COR-L47 (cell line): ENCODE measurements around the gene PPP1R3E.
"Not testable (repeated sequence)": the region's sequence is repeated elsewhere in the genome, so short reads cannot be mapped to it uniquely, and the experiment has no call there.

Source experiments
- DNase-seq: peaks from one replicate; lab custom pipeline; 2025; lab: John Stamatoyannopoulos, UW

The PPP1R3E gene, protein sequence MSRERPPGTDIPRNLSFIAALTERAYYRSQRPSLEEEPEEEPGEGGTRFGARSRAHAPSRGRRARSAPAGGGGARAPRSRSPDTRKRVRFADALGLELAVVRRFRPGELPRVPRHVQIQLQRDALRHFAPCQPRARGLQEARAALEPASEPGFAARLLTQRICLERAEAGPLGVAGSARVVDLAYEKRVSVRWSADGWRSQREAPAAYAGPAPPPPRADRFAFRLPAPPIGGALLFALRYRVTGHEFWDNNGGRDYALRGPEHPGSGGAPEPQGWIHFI

DNA sequence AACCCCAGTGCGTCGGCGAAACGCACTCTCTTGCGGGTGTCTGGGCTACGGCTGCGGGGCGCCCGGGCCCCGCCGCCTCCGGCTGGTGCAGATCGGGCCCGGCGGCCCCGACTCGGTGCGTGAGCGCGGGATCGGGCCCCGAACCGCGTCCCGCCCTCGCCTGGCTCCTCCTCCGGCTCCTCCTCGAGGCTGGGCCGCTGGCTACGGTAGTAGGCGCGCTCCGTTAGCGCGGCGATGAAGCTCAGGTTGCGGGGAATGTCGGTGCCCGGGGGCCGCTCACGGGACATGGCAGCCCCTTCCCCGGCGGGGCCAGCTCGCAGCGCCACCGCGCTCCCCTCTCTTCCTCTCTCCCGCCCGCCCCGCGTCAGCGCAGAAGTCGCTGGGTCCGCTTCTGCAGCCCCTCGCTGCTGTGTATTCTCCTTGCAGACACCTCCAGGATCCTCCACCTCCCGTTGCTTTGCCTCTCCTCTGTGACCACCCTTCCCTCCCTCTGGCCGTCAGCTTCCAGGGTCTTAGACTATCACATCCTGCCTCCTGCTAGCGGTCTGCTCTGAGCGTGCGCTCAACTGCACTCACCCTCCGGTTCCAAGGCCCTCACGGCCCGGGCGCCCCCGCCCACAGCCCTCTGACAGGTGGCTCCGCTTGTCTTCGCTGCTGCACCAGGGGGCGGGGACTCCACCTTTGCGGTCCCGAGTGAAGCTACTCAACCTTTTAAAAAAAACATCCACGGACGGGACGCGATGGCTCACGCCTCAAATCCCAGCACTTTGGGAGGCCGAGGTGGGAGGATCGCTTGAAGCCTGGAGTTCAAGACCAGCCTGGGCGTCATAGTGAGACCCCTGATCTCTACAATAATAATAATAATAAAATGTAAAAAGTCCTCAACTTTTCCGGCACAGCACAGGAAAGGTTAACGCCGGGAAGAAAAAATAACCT is at the start of gene PPP1R3E:
TSS of gene PPP1R3E (minus strand) at position 570 of the 936 bp plus-strand sequence. CDS start at position 287, 283 bp downstream.
- DNase-seq = peak; percentile 77

DNA sequence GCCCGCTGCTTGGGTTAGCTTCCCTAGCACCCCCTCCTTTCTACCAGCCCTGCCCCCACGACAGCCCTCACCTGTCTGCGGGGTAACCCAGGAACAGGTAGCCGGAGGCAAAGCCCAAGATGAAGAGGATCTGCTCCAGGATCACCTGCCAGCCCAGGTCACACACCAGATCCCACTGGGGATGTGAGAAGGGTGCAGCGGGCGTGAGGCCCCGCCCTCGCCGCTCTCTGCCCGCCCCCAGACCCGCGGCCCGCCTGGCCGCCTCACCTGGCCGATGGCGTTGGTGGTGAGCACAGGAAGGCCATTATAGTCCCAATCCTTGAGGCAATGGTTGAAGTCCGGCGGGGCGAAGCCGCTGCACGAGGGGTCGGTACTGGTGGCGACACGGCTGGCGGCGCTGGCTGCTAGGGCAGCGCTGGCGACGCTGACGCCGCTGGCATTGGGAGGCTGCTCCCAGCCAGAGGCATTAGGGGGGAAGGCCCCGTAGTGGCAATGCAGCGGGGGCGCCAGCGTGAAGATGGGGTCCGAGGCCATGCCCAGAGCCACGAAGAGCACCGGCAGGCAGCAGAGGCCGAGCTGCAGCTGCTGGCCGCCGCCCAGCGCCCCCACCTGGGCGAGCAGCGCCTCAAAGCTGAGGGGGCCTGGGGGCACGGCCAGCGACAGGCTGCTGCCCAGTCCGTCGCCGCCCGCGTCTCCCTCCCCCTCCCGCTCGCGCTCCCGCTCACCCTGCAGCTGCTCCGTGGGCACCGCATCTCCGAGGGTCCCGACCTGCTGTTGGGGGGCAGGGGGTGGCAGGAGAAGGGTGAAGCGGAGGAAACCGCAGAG is 49.2 kb upstream of the PPP1R3E start:
- peak; percentile 38 for DNase-seq

DNA sequence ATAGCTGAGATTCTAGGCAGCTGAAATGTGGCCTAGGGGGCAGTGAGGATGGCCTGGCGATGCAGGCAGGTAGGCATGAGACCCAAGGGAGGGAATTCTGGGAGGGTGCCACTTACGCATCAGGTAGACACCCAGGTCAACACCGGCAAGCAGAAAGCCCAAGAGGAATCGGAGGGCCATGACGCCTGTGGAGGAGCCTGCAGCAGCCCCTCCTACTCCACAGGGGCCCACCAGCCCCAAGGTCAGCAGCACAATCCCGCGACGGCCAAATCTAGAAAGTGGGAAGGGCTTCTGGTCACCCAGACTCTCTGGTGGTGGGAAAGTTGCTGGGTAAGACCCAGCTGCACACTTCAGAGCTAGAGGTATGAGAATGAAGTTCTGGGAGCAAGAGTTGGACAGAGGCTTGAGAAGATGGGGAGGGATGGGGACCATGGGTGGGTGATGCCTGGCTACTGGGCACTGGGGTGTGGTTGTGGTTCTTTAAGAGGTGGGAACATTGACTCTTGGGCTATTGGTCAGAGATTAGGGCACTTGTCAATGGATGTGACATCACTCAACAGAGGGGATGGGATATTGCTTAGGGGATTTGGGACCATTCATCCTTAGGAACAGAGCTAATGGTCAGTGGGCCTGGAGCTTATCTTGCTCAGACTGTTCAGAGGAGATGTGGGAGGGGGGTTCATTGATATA is 46.6 kb upstream of the PPP1R3E start:
- DNase-seq = no peak

GRCh38 chr14:23348297-23348655 is 45.6 kb upstream of the PPP1R3E start:
- no peak for DNase-seq

DNA sequence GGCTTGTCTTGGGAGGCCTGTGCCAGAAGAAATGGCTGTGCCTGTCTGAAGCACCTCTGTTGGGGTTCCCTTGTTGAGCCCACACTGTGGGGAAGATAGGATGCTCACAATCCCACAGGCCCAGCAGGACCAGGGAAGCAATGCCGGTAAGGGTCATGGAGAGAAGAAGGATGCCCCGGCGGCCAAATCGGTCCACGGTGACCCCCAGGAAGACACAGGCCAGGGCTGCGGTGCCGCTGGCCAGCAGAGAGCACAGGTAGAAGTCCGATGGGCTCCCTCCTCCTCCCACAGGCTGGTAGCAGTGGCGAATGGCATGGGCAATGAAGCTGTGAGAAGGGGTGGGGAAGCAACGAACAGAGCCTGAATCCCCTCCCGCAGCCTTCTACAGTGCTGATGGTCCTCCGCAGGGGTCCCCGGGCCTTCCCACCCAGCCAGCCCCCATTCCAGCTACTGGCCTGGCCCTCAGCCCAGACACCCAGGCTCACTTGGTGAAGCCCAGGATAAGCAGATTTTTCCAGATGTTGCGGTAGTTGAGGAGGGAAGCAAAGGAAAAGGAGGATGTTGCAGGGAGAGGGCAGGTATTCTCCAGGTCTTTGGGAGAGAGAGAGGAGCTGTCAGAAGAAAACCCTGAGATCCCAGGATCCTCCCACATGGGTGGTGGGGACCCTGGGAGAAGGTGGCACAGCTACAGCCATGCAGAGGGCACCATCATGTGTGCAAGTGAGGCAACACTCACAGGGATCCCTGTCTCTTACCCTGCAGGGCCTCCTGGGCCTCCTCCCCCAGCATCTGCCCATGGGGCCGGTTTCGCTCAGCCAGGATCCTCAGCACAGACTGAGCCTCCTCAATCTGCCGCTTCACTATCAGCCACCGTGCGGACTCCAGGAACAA is 45.0 kb upstream of the PPP1R3E start:
- no peak for DNase-seq

DNA sequence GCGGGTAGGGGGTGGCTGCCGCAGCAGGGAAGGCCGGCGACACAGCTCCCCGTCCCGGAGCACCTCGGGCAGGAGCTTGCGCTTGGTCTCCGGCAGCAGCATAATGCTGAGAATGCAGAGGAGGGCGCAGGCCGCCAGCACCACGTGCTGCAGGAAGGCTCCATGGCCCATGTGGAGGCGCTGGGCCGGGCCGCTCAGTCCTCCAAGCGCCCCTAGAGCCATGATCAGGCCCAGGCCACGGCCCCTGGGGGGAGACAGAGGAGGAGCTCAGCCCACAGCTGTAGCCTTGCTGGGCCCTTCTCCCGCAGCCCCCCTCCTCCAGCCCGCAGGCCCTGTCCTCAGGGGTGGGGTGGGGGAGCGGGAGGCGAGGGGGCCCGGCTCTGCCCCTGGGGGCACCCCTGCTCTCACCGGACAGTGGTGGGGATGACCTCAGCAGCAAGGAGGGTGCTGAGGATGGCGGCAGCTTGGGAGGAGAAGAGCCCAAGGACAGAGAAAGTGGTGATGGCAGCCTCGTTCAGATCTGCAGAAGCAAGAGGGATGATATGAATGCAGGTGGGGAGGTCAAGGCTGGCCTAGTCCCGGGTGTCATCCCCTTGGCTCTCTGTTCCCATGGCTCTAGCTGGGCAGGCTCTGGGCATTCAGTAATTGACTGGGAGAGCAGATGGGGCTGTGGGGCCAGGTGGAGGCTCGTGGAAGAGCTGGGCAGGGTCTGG is 44.2 kb upstream of the PPP1R3E start:
- no peak for DNase-seq

GRCh38 chr14:23345987-23346692 is 43.5 kb upstream of the PPP1R3E start:
- no peak for DNase-seq

DNA sequence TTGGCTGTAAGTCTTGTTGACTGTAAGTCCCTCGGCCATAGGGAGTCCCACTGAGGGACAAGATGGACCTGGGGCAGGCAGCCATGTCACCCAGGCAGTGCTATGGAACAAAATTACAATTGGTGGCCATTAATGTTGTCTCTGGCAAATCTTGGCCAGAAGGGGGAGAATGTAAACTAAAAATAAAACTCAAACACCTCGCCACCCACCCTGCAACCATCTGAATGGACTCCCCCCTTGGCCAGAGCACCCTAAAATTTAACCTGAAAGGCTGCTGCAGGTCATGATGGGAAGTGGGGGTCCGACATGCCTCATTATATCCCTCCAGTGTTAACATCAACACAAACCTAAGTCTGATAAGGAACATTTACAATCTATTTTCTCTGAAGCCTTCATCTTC is 41.8 kb upstream of the PPP1R3E start:
- no peak for DNase-seq

DNA sequence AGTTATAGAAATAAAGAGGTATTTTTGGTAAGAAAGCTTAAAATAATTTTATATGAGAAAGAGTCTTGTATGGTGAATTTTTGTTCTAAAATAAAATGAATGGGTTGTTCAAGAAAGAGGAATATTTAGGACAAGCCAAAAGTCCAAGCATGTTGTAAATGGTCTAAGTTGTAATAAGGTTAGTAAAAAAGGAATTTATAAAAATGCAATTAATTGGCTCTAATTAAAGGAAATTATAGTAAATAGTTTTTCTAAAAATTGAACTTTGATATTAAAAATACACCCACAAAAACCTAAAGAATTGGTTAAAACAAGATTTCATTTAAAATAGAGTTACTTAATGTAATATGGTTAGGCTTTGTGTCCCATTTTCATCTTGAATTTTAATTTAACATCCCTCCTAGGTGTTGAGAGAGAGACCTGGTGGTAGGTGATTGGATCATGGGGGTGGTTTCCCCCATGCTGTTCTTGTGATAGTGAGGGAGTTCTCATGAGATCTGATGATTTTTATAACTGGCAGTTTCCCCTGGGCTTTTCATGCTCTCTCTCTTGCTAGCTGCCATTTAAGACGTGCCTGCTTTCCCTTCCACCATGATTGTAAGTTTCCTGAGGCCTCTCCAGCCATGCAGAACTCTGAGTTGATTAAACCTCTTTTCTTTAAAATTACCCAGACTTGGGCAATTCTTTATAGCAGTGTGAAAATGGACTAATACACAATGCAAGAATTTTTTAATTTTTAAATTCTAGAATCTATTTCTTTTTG is 37.0 kb upstream of the PPP1R3E start:
- no peak for DNase-seq

- DNase-seq = no peak
These were observed 33.0 kb upstream of the PPP1R3E start for GRCh38 chr14:23335623-23336022.

DNA sequence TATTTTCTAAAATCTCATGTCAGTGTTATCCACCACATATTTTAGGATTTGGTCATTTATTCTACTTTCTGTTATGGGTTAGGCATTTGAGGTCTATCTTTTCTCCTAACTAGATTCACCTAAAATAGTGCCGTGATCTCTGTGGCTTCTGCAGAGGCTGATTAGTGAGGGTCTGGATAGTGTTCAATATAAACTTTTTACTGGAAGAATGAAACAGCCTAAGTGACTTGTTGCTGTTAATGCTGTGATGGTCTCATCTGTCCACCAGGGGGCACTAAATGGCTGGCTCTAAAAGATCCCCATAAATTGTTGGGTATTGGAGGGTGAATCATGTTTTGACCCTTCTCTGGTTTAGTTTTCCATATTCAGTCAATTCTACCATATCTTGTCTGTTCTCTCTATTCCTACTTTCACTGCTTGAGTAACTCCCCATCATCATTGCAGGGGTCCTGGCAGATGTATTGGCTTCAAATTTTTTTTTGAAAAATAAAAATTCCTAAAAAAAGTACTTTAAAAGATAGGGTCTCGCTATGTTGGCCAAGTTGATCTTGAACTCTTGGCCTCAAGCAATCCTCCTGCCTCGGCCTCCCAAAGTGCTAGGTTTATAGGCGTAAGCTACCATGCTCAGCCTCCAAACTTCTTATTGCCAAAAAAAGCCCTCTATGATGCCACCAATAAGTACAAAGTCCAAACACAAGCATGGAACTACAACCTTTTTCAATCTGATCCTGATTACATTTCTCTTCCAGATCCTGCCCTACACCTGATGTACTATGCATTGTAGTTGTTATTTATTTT is 25.5 kb upstream of the PPP1R3E start:
- peak; percentile 61 for DNase-seq

- DNase-seq = no peak
These were observed 24.1 kb upstream of the PPP1R3E start for GRCh38 chr14:23326491-23327332.

DNA sequence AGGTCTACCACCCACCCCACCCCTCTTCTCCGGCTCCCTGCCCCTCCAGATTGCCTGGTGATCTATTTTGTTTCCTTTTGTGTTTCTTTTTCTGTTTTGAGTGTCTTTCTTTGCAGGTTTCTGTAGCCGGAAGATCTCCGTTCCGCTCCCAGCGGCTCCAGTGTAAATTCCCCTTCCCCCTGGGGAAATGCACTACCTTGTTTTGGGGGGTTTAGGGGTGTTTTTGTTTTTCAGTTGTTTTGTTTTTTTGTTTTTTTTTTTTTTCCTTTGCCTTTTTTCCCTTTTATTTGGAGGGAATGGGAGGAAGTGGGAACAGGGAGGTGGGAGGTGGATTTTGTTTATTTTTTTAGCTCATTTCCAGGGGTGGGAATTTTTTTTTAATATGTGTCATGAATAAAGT is 23.1 kb upstream of the PPP1R3E start:
- DNase-seq = not testable (repeated sequence)

- DNase-seq = no peak
These were observed 22.3 kb upstream of the PPP1R3E start for GRCh38 chr14:23324993-23325392.

- DNase-seq = no peak
These were observed 21.8 kb upstream of the PPP1R3E start for GRCh38 chr14:23324455-23324846.

DNA sequence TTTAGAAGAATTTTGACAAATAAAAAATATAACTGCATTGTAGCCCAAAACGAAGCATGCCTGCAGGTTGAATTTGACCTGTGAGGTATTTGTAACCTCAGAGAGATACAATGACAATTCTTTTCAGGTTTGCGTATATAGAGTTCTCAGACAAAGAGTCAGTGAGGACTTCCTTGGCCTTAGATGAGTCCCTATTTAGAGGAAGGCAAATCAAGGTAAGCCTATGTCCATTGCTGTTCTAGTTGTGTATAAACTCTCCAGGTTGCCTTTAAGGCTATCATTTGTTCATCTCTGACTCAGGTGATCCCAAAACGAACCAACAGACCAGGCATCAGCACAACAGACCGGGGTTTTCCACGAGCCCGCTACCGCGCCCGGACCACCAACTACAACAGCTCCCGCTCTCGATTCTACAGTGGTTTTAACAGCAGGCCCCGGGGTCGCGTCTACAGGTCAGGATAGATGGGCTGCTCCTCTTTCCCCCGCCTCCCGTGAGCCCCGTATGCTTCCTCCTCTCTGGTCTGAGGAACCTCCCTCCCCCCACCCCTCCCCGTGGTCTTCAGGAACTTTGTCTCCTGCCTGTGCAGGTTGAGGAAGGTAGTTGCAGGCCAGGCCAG is 21.3 kb upstream of the PPP1R3E start:
- no peak for DNase-seq
